Raji (cell line): ENCODE measurements around the gene PLEKHA1.

Source experiments
- POLR2A ChIP-seq: IDR thresholded peaks from 2 replicates; pipeline ENCODE4 v1.6.1; 2011; ENCODE audit warnings: low read depth, low read length, control low read depth; ENCODE audit not compliant: insufficient read depth

PLEKHA1 gene

DNA sequence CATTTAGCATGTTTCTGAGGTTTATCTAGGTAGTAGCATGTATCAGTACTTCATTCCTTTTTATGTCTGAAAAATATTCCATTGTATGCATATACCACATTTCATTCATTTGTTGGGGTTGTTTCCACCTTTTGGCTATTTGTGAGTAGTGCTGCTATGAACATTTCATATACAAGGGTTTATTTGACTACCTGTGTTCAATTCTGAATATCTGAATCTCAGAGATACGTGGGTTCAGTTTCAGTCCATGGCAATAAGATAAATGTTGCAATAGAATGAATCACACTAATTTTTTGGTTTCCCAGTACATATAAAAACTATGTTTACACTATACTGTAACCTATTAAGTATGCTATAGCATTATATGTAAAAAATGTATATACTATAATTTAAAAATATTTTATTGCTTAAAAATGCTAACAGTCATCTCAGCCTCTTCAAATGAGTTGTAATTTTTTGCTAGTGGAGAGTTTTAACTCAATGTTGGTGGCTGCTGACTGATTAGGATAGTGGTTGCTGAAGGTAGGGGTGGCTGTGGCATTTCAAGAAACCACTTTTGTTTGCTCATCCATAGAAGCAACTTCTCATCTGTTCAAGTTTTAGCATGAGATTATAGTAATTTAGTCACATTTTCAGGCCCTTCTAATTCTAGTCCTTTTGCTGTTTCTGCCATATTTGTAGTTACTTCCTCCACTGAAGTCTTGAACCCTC is 13.9 kb downstream of the PLEKHA1 start:
- no peak for TF ChIP-seq POLR2A

DNA sequence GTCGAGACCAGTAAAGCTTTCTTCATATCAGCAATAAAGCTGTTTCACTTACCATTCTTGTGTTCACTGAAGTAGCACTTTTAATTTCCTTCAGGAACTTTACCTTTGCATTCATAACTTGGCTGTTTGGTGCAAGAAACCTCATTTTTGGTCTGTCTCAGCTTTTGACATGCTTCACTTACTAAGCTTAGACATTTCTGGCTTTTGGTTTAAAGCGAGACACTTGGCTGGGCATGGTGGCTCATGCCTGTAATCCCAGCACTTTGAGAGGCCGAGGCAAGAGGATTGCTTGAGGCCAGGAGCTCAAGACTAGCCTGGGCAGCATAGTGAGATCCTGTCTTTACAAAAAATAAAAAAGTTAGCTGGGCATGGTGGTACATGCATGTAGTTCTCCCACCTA is 15.8 kb downstream of the PLEKHA1 start:
- TF ChIP-seq POLR2A = no peak

GRCh38 chr10:122390679-122391078 is 16.2 kb downstream of the PLEKHA1 start:
- no peak for TF ChIP-seq POLR2A

GRCh38 chr10:122391875-122392274 is 17.4 kb downstream of the PLEKHA1 start:
- TF ChIP-seq POLR2A = no peak

DNA sequence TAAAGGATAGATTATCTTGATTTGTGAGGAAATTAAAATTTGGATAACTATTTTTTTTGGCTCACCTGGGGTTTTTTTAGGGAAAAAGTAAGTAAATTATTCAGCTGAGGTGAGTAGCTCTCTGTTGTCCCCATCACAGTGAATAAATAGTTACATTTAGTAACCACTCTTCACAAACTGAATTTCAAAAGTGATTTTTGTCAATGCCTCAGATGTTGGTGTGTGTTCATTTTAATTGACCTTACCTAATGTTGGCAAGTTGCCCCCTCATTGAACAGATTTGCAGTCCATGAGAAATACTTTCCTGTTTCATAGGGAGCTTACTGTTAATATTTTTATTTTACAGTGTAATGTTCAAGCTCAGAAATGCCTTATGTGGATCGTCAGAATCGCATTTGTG is 18.3 kb downstream of the PLEKHA1 start:
- no peak for TF ChIP-seq POLR2A

DNA sequence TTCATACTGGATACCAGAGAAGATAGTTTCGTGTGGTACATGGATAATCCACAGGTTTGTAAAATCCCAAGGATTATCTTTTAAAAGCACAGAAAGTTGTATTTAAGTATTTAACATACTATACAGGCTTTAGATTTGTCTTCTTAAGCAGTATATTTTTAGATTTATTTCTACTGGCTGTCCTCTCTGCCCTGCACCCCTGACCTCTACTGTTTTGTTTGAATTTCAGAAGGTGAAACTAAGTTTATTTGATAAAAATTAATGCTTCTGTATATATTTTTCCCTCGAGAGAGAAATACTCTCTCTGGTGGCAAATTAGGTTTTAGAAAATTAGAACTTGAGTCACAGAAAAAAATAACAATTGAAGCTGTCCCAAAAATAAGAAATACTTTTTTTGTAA is 18.8 kb downstream of the PLEKHA1 start:
- no peak for TF ChIP-seq POLR2A

GRCh38 chr10:122402548-122403131 is 28.1 kb downstream of the PLEKHA1 start:
- TF ChIP-seq POLR2A = no peak

DNA sequence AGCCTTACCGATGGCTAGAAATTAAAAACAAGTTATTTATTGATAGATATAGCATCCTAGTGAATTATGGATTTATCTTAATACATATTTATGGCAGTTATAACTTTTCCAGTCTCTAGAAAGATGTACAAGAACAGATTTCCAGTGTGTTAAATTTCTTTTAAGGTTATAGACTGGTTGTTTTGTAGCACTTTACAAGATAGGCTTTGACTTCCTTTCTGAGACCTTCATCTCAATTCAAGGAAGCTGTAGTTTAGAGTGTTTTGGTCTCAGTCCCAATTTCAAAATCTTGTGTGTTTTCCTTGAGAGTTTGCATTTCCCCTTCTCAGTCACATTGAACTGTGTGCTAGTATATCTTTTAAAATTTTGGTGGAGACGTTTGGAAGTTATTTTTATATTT is 30.1 kb downstream of the PLEKHA1 start:
- TF ChIP-seq POLR2A = no peak

DNA sequence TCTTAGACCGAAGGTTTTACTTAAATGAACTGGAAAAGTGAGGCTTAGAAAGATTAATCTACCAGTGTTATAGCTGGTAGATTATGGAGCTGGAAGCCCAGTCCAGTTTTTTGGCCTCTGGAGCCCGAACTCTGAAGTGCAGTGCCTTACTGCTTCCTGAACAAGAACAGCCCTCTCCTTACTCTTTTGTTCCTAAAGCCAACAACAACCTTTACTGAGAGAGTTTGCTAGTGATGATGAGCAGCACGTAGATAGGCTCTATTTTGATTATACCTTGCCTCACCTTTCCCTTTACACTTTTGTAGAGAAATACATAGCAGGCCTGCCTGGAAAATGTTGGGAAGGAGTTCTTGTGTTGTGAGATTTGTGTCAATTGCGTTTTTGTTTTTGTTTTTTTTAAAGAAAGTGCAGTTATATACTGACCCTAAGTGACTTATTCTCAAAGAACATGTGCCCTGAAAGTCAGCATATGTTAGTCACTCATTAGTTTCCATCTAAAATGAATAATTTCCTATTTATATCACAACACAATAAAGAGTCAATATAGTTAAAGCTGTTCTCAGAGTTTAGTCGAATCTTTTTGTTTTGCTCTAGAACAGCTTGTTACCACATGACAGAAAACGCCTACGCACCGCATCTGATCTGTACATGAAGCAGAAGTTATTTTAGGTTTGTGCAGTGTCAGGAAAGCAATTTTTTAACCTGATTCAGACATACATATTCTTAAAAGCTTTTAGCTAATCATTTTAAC is 33.0 kb downstream of the PLEKHA1 start:
- TF ChIP-seq POLR2A = no peak

DNA sequence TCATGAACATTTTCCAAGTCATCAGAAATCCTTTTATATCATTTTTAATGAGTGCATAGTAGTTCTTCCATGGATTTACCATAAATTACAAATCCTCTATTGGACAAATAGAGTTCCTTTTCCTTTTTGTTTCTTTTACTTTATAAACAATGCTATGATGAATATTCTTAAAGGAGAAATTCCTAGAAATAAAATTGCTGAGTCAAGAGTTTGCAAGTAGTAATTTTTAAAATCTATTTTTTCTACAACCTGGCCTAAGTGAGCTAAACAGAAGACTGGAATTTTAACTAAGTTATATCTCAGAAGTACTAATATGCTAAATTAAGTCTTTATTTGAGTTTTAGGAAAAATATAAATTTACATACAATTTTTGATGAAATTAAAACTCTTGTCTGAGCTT is 38.8 kb downstream of the PLEKHA1 start:
- TF ChIP-seq POLR2A = no peak

DNA sequence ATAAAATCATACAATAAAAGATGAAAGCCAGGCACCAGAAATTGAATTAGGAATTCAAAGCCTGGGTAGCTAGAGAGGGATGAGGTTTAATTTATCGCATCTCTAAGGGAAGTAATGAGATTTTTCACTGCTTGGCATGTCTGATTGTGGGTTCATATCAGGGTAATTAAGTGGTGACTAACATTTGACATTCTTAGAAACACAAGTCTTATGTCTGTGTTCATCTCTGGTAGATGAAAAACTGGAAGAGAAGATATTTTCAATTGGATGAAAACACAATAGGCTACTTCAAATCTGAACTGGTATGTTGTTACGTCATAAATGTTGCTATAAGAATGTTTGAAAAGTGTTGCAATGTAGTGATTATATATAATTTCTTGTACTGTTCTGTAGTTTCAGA is 43.2 kb downstream of the PLEKHA1 start:
- no peak for TF ChIP-seq POLR2A

GRCh38 chr10:122419016-122419415 is 44.5 kb downstream of the PLEKHA1 start:
- no peak for TF ChIP-seq POLR2A

- no peak for TF ChIP-seq POLR2A
These were observed 45.5 kb downstream of the PLEKHA1 start for GRCh38 chr10:122419876-122420623.

DNA sequence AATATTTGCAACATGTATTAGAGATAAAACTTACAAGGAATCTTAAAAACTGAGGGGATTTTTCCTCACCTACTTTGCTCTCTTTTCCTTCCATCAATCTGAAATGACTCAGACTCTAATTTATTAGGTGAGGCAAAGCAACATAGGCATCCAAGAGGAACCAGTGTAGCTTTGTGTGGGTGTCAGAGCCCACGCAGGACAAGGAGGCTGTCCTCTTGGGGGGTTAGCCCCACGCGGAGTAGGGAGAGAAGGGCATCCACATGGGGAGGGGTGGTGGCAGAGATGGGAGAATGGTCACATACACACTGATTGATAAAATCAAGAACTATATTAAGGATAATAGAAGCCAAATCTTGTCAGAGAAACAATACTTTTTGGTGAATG is 46.1 kb downstream of the PLEKHA1 start:
- no peak for TF ChIP-seq POLR2A

GRCh38 chr10:122421054-122421625 is 46.6 kb downstream of the PLEKHA1 start:
- TF ChIP-seq POLR2A = no peak
